HG02840 (cell line): ENCODE measurements around the gene CBX8.
A peak's percentile ranks its signal among the peaks of the same experiment; 100 is the strongest.

ENCODE experiments used
- ATAC-seq: cut with Tn5 transposase; IDR thresholded peaks from one replicate; pipeline ENCODE4 v1.9.1; 2021; ENCODE audit warnings: mild to moderate bottlenecking, moderate library complexity, moderate number of reproducible peaks; ENCODE audit not compliant: unreplicated experiment, low FRiP score

The CBX8 gene

GRCh38 chr17:79796763-79797491 is at the start of gene CBX8:
Gene CBX8 (minus strand): TSS chr17:79797077. CDS start chr17:79796998, 79 bp downstream.
- peak; percentile 95 for ATAC-seq

GRCh38 chr17:79845601-79845949 is 48.7 kb upstream of the CBX8 start:
- ATAC-seq: no peak

- ATAC-seq: no peak
These were observed 48.2 kb upstream of the CBX8 start for GRCh38 chr17:79844869-79845600.

- ATAC-seq: no peak
These were observed 47.2 kb upstream of the CBX8 start for GRCh38 chr17:79843816-79844800.

GRCh38 chr17:79843474-79843815 is 46.6 kb upstream of the CBX8 start:
- ATAC-seq: no peak

GRCh38 chr17:79842656-79843473 is 46.0 kb upstream of the CBX8 start:
- no peak for ATAC-seq

GRCh38 chr17:79842136-79842655 is 45.3 kb upstream of the CBX8 start:
- ATAC-seq: no peak

- no peak for ATAC-seq
These were observed 44.7 kb upstream of the CBX8 start for GRCh38 chr17:79841369-79842135.

- no peak for ATAC-seq
These were observed 44.1 kb upstream of the CBX8 start for GRCh38 chr17:79840989-79841286.

GRCh38 chr17:79840269-79840988 is 43.6 kb upstream of the CBX8 start:
- no peak for ATAC-seq

- ATAC-seq: peak; percentile 64
These were observed 42.7 kb upstream of the CBX8 start, which contains the start of gene CBX4 for GRCh38 chr17:79839356-79840268. Gene CBX4 (minus strand): TSS chr17:79839440. CDS start chr17:79839251, 189 bp downstream.

- peak; percentile 22 for ATAC-seq
These were observed 41.8 kb upstream of the CBX8 start for GRCh38 chr17:79838522-79839274.

- ATAC-seq: no peak
These were observed 41.1 kb upstream of the CBX8 start for GRCh38 chr17:79837888-79838521.

GRCh38 chr17:79836972-79837887 is 40.4 kb upstream of the CBX8 start:
- no peak for ATAC-seq

- ATAC-seq: no peak
These were observed 39.7 kb upstream of the CBX8 start for GRCh38 chr17:79836510-79836971.
